Skeletal muscle satellite cell (primary cell): ENCODE data around the gene SLC35F6.
"Not testable (repeated sequence)": the region's sequence is repeated elsewhere in the genome, so short reads cannot be mapped to it uniquely, and the experiment has no call there.

ENCODE experiments used
- H3K27me3 ChIP-seq: 2 replicates; pipeline ENCODE4 v1.7.0; 2013; ENCODE audit warnings: low read length; ENCODE audit not compliant: control insufficient read depth, insufficient read depth
- H3K36me3 ChIP-seq: 2 replicates; pipeline ENCODE4 v1.7.0; 2013; ENCODE audit warnings: mild to moderate bottlenecking, control low read depth, low read length; ENCODE audit not compliant: insufficient read depth
- H3K4me1 ChIP-seq: 2 replicates; pipeline ENCODE4 v1.7.0; 2013; ENCODE audit warnings: low read length; ENCODE audit not compliant: control insufficient read depth, insufficient read depth
- H3K4me2 ChIP-seq: 2 replicates; pipeline ENCODE4 v1.7.0; 2013; ENCODE audit warnings: mild to moderate bottlenecking, low read length
- H3K4me3 ChIP-seq: 2 replicates; pipeline ENCODE4 v1.7.0; 2013; ENCODE audit warnings: low read length
- H3K9ac ChIP-seq: 2 replicates; pipeline ENCODE4 v1.7.0; 2013; ENCODE audit warnings: mild to moderate bottlenecking, low read depth, low read length, moderate library complexity
- H3K9me3 ChIP-seq: replicated peaks from 2 replicates; pipeline ENCODE4 v1.7.0; 2013; ENCODE audit warnings: mild to moderate bottlenecking, control low read depth, low read length

The SLC35F6 gene

DNA sequence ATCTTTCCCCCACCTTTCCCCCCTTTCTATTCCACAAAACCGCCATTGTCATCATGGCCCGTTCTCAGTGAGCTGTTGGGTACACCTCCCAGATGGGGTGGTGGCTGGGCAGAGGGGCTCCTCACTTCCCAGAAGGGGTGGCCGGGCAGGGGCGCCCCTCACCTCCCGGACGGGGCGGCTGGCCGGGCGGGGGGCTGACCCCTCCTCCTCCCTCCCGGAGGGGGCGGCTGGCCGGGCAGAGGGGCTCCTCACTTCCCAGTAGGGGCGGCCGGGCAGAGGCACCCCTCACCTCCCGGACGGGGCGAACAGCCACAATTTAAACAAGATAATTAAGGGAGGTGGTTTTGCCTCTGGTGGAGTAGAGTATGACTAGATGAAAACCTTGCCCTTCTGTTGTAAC is 31.1 kb downstream of the SLC35F6 start:
- H3K27me3 ChIP-seq, H3K4me2 ChIP-seq, H3K9ac ChIP-seq, H3K4me3 ChIP-seq, H3K9me3 ChIP-seq, H3K4me1 ChIP-seq: not testable (repeated sequence)
- H3K36me3 ChIP-seq, result peaks cover 30% of the 10 kb centered on the region

DNA sequence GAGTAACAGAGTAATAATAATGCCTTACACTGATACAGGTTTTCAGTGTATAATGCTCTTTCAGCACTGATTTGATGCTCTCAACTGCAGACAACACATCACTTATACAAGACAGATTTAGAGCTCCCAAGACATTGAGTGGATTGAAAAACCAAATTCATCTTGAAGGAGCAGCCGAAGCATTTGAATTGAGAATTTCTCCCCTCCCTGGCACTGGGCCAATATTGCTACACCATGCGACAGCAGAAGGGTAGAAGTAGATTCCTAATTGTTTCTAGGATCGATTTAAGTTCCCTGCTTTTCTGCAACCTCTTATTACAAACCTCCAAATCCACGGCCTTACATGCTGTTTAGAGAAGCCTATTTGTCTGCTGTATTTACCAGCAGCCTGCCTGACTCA is 37.2 kb downstream of the SLC35F6 start:
- peaks cover 14% of the 10 kb centered on the region for H3K36me3 ChIP-seq
- H3K9me3 ChIP-seq, result no peaks in the 10 kb centered on the region
- no peak overlapping the region for H3K4me2 ChIP-seq
- peaks cover 7% of the 10 kb centered on the region for H3K4me1 ChIP-seq
- no peak overlapping the region for H3K4me3 ChIP-seq
- H3K9ac ChIP-seq, result no peak overlapping the region
- H3K27me3 ChIP-seq, result no peaks in the 10 kb centered on the region

DNA sequence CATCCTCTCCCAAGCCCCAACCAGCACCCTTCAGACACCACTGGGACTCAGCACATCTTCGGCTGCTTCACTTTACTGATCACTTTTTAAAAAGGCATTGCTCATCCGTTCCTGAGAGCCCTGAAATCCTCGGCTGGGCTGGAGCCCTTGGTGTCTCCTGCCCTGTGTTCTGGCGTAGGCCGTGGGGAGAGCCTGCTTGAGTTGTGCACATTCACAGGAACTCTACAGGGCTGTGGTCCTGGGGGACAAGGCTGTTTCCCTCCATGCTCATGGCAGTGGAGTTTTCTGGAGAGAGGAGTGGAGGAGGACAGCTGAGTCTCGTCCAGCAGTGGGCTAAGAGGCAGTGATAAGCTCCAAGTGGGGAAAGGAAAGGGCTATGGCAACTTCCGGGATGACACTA is 37.7 kb downstream of the SLC35F6 start:
- H3K9me3 ChIP-seq, result no peaks in the 10 kb centered on the region
- H3K4me1 ChIP-seq, result peaks cover 7% of the 10 kb centered on the region
- peaks cover 14% of the 10 kb centered on the region for H3K36me3 ChIP-seq
- H3K9ac ChIP-seq, result no peak overlapping the region
- no peak overlapping the region for H3K4me2 ChIP-seq
- H3K4me3 ChIP-seq, result no peak overlapping the region
- no peaks in the 10 kb centered on the region for H3K27me3 ChIP-seq

DNA sequence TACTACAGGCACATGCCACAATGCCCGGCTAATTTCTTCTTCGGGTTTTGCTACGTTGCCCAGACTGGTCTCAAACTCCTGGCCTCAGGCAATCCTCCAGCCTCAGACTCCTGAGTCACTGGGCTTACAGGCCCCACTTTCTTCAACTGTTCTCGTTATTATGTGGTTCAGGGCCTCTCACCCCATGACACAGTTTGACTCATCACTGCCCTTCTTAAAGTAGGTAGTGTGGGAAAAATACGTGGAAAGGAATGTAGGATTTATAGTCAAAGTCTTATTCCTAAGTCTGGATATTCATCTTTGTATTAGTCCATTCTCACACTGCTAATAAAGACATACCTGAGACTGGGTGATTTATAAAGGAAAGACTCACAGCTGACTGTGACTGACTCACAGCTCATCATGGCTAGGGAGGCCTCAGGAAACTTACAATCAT is 41.2 kb downstream of the SLC35F6 start:
- H3K9ac ChIP-seq, result no peak overlapping the region
- H3K4me3 ChIP-seq, result no peak overlapping the region
- H3K4me2 ChIP-seq, result no peak overlapping the region
- H3K27me3 ChIP-seq, result peaks cover 8% of the 10 kb centered on the region
- peaks cover 7% of the 10 kb centered on the region for H3K4me1 ChIP-seq
- H3K36me3 ChIP-seq, result peaks cover 4% of the 10 kb centered on the region
- H3K9me3 ChIP-seq, result no peaks in the 10 kb centered on the region

DNA sequence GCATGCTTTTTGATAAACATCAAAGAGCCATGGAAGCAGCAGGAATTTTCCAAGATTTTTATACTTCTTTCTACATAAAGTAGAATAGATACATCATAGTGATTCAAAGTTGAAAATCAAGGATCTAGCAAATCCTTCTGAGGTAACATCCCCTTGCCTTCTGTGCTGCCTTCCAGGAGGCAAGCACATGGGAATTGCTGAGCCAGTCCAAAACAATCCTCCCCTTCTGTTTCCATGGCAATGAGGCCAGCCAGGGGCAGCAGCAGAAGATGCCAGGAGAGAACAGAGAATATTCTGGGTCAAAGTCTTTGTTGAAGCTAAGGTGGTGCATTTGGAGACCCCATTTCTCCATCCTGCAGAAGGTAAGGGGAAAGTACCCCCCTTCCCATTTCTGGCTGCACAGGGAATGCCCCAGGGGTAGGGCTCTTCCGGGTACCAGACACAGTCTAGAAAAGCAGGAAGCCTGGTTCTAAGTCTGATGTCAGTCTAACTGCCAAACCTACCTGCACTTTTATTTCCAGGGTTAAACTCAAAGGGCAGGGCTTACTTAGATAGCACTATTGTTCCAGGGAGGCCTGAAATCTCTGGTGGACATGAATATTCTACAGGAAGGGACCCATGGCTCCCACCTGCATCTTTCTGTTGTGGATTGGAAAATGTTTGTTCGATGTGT is 43.8 kb downstream of the SLC35F6 start:
- Histone ChIP-seq H3K36me3 (no peaks in the 10 kb centered on the region), H3K27me3 (peaks cover 26% of the 10 kb centered on the region), H3K9me3 (no peaks in the 10 kb centered on the region), H3K9ac (no peak overlapping the region), H3K4me2 (no peak overlapping the region), H3K4me1 (peaks cover 7% of the 10 kb centered on the region), H3K4me3 (no peak overlapping the region)

DNA sequence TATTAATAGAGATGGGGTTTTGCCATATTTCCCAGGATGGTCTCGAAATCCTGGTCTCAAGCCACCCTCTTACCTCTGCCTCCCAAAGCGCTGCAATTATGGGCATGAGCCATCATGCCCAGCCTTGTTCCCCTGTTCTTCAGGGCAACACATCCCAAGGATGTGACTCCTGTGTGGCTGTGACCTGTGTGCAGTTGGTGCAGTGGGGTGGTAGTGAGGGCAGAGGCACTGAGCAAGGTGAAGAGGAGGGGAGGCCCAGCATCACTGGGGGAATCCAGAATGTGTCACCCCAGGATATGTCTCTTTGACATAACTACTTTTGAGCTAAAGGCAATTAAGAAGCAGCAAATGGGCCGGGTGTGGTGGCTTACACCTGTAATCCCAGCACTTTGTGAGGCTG is 45.1 kb downstream of the SLC35F6 start:
- no peak overlapping the region for H3K9ac ChIP-seq

DNA sequence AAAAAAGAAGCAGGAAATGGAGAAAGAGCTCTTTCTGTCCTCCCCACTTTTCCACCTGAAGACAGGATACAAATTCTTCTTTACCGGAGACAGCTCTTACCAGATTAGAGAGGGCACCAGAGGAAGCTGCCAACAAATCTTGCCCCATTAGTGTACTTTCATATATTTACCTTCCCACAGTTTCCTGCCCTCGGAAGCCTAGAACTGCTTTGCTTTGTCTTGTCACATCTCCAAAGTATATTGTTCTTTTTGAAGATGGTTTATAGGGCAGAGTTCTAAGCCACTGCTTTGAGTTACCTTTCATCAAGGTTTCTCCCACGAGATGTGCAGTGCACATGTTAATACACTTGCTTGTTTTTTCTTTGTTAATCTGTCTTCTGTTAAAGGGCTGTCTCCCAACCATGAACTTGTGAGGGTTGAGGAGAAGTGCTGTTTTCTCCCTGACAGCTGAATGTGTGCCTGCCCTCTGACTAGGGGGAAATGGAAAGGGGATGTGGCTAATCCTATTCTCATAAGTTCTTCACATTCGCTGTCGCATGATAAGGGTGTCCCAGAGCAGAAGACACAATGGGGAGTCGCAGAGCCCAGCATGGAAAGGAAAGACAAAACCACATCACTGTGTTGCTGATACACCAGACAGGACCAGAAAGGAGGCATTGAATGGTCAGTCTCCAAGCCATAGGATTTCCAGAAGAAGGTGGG is 45.9 kb downstream of the SLC35F6 start:
- no peak overlapping the region for H3K4me2 ChIP-seq
- H3K9me3 ChIP-seq, result no peaks in the 10 kb centered on the region
- H3K4me3 ChIP-seq, result no peak overlapping the region
- no peaks in the 10 kb centered on the region for H3K36me3 ChIP-seq
- no peak overlapping the region for H3K9ac ChIP-seq
- H3K27me3 ChIP-seq, result peaks cover 26% of the 10 kb centered on the region
- H3K4me1 ChIP-seq, result peaks cover 4% of the 10 kb centered on the region

More for the DNA sequence above, 45.1 kb downstream of the SLC35F6 start:
- Histone ChIP-seq H3K36me3 (no peaks in the 10 kb centered on the region), H3K4me3 (no peak overlapping the region), H3K4me2 (no peak overlapping the region), H3K9me3 (no peaks in the 10 kb centered on the region), H3K27me3 (peaks cover 26% of the 10 kb centered on the region), H3K4me1 (peaks cover 7% of the 10 kb centered on the region)

DNA sequence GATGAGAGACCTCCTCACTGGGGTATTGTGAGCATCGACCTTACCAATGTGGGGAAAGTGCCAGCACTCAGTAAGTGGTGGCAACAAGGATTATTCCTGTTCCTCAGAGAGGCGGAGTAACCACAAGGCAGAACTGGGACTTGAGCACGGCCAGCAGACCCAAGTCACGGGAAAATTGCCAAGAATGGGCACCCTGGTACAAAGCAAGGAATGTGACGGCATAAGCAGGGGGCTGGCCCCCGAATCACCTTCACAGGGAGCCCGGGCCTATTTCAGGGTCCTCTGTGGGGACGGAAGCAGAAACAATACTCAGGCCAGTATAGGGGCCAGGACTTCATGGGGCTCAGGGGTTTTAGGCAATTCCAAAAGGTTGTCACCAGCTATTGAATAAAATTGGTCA is 47.2 kb downstream of the SLC35F6 start:
- Histone ChIP-seq H3K4me3 (no peak overlapping the region), H3K27me3 (peaks cover 26% of the 10 kb centered on the region), H3K4me1 (no peaks in the 10 kb centered on the region), H3K9me3 (no peaks in the 10 kb centered on the region), H3K36me3 (no peaks in the 10 kb centered on the region), H3K9ac (no peak overlapping the region), H3K4me2 (no peak overlapping the region)

DNA sequence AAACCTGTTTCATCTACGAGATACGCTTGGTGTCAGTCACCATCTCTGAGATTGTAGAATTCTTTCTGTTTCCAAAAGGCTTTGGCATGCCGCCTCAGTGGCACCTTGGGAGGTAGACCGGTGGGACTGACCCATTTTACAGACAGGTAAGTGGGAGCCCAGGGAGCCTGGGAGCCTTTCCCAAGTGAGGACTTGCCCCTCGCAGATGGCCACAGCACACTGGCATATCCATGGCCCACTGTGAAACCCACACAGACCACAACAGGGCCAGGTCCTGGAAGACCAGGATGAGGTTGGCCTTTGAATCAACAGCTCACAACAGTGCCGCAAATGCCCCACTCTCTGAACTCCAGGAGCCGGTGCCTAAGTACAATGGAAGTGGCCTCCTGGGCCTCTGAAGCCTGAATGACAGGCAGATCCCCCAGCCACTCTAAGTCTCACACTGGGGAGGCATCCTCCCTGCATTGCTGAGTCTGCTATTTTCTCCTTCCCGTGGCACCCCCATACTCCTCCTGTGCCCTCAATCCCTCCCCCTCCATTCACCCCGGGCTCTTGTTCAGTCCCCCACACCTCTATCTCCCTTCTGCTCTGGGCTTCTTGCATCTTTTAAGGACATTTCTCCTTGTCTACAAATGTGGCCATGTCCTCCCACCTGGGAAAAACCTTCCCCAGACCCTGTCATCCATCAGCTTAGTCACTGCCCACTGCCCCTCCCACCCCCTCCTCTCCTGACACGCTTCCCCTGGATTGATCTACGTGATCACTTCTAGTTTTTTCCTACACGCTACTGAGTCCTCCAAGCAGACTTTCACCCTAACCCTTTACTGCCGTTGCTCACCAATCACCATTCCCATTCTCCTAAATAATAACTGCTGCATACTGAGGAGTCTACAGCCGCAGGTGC is 48.0 kb downstream of the SLC35F6 start:
- H3K36me3 ChIP-seq, result no peaks in the 10 kb centered on the region
- H3K4me1 ChIP-seq, result no peaks in the 10 kb centered on the region
- H3K4me2 ChIP-seq, result no peak overlapping the region
- peaks cover 31% of the 10 kb centered on the region for H3K27me3 ChIP-seq
- no peak overlapping the region for H3K4me3 ChIP-seq
- H3K9ac ChIP-seq, result no peak overlapping the region
- H3K9me3 ChIP-seq, result no peaks in the 10 kb centered on the region

DNA sequence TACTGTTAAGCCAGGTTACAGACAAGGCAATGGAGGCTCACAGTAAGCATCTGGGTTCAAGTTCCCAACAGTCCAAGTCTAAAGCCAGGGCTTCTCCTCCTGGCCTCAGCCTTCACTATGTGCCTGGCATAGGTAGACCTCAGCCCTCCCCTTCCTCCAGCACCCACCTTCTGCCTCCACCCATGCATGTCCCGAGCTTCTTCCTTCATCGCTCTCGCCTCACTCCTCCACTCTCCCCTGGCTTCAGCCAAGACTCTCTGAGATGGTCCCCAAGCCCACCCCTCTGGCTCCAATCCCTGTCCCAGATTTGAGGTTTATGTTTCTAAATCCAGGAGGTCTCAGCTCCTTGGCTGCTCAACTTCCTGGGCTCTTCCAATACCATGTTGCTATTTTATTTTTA is 48.6 kb downstream of the SLC35F6 start:
- Histone ChIP-seq H3K4me3 (no peak overlapping the region), H3K4me1 (no peaks in the 10 kb centered on the region), H3K9me3 (no peaks in the 10 kb centered on the region), H3K9ac (no peak overlapping the region), H3K36me3 (no peaks in the 10 kb centered on the region), H3K4me2 (no peak overlapping the region), H3K27me3 (peaks cover 31% of the 10 kb centered on the region)

DNA sequence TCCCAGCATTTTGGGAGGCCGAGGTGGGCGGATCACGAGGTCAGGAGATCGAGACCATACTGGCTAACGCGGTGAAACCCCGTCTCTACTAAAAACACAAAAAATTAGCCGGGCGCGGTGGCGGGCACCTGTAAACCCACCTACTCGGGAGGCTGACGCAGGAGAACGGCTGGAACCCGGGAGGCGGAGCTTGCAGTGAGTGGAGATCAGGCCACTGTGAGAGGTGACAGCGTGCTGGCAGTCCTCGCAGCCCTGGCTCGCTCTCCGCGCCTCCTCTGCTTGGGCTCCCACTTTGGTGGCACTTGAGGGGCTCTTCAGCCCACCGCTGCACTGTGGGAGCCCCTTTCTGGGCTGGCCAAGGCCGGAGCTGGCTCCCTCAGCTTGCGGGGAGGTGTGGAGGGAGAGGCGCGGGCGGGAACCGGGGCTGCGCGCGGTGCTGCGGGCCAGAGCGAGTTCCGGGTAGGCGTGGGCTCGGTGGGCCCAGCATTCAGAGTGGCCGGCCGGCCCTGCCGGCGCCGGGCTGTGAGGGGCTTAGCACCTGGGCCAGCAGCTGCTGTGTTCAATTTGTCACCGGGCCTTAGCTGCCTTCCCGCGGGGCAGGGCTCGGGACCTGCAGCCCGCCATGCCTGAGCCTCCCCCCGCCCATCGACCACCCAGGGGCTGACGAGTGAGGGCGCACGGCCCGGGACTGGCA is 50.1 kb downstream of the SLC35F6 start:
- peaks cover 41% of the 10 kb centered on the region for H3K27me3 ChIP-seq
- H3K4me3 ChIP-seq, H3K9ac ChIP-seq, H3K9me3 ChIP-seq, H3K36me3 ChIP-seq, H3K4me2 ChIP-seq, H3K4me1 ChIP-seq: not testable (repeated sequence)
